GM23338 (cell line): ENCODE data around the gene CRYBG3. TPM values are rescaled to one million over a fixed set of nuclear protein-coding genes. Genes with fewer than 3 reads are reported as not detected.

ENCODE experiments used
- ATAC-seq: fragments of 200-7000 bp; cut with Tn5 transposase; 3 replicates; pipeline ENCODE4 v1.9.1; 2020
- DNase-seq: peaks from one replicate; pipeline ENCODE4 v3.0.0-alpha.2; 2015; ENCODE audit warnings: low spot score
- H2AFZ ChIP-seq: fragments of 200-600 bp; sonication (generic); 2 replicates; pipeline ENCODE4 v1.8.0; 2016; ENCODE audit warnings: antibody characterized with exemption, mild to moderate bottlenecking, moderate library complexity
- H3F3A ChIP-seq: fragments of 200-600 bp; sonication (generic); replicated peaks from 2 replicates; pipeline ENCODE4 v1.8.0; 2017; ENCODE audit warnings: antibody characterized with exemption, mixed run types, low read depth
- H3K27ac ChIP-seq: fragments of 200-600 bp; sonication (generic); 2 replicates; pipeline ENCODE4 v1.6.1; 2016; ENCODE audit warnings: low read depth
- H3K27me3 ChIP-seq: fragments of 200-600 bp; sonication (generic); 2 replicates; pipeline ENCODE4 v1.8.0; 2016; ENCODE audit warnings: mild to moderate bottlenecking, mixed run types, moderate library complexity; ENCODE audit not compliant: insufficient read depth
- H3K36me3 ChIP-seq: fragments of 200-600 bp; sonication (generic); 2 replicates; pipeline ENCODE4 v1.8.0; 2016; ENCODE audit warnings: mild to moderate bottlenecking; ENCODE audit not compliant: insufficient read depth
- H3K4me1 ChIP-seq: fragments of 200-600 bp; sonication (generic); 2 replicates; pipeline ENCODE4 v1.8.0; 2016; ENCODE audit warnings: mild to moderate bottlenecking, moderate library complexity; ENCODE audit not compliant: insufficient read depth
- H3K4me2 ChIP-seq: fragments of 200-600 bp; sonication (generic); 2 replicates; pipeline ENCODE4 v1.7.1; 2017; ENCODE audit warnings: mixed run types
- H3K4me3 ChIP-seq: fragments of 200-600 bp; sonication (generic); 2 replicates; pipeline ENCODE4 v1.6.1; 2016; ENCODE audit warnings: mixed run types
- H3K79me2 ChIP-seq: fragments of 200-600 bp; sonication (generic); replicated peaks from 2 replicates; pipeline ENCODE4 v1.8.0; 2017; ENCODE audit warnings: mild to moderate bottlenecking; ENCODE audit not compliant: insufficient read depth
- H3K9me2 ChIP-seq: fragments of 200-600 bp; sonication (generic); 2 replicates; pipeline ENCODE4 v1.8.0; 2017; ENCODE audit not compliant: insufficient read depth
- H4K20me1 ChIP-seq: fragments of 200-600 bp; sonication (generic); replicated peaks from 2 replicates; pipeline ENCODE4 v1.8.0; 2017; ENCODE audit warnings: mild to moderate bottlenecking; ENCODE audit not compliant: insufficient read depth
- H3K27ac Mint-ChIP-seq: 2 replicates; pipeline ENCODE4 v1.8.0; 2020; ENCODE audit warnings: inconsistent platforms, mild to moderate bottlenecking, moderate library complexity, mixed read lengths
- H3K27me3 Mint-ChIP-seq: 3 replicates; pipeline ENCODE4 v1.8.0; 2022; ENCODE audit warnings: low read depth, mild to moderate bottlenecking, moderate library complexity, mixed read lengths, inconsistent platforms; ENCODE audit not compliant: insufficient read depth, poor library complexity
- H3K36me3 Mint-ChIP-seq: 3 replicates; pipeline ENCODE4 v1.8.0; 2021; ENCODE audit warnings: low read depth, mild to moderate bottlenecking, inconsistent platforms, moderate library complexity, mixed read lengths
- H3K4me1 Mint-ChIP-seq: 3 replicates; pipeline ENCODE4 v1.8.0; 2020; ENCODE audit warnings: mild to moderate bottlenecking, inconsistent platforms, mixed read lengths
- H3K4me3 Mint-ChIP-seq: 3 replicates; pipeline ENCODE4 v1.8.0; 2021; ENCODE audit warnings: moderate library complexity, mild to moderate bottlenecking, inconsistent platforms, mixed read lengths
- H3K9me3 Mint-ChIP-seq: 3 replicates; pipeline ENCODE4 v1.8.0; 2020; ENCODE audit warnings: moderate library complexity, mild to moderate bottlenecking, inconsistent platforms, mixed read lengths
- NANOG ChIP-seq: IDR thresholded peaks from 2 replicates; pipeline ENCODE4 v1.6.1; 2016; ENCODE audit warnings: antibody characterized with exemption, borderline replicate concordance
- STAT1 ChIP-seq: IDR thresholded peaks from one replicate; pipeline ENCODE4 v1.6.1; 2016; ENCODE audit warnings: antibody characterized with exemption; ENCODE audit not compliant: unreplicated experiment
- ZNF331 ChIP-seq: fragments of 250-450 bp; sonication (Bioruptor Pico); IDR thresholded peaks from 2 replicates; pipeline ENCODE4 v1.5.0; 2020; ENCODE audit warnings: low read depth, mild to moderate bottlenecking, moderate library complexity
- polyA plus RNA-seq: library from polyadenylated mRNA; unstranded; fragments of >200 nt; fragmentation: Nextera tagmentation; extraction: Ambion mirVana; gene quantifications from 2 replicates; pipeline ENCODE4 v1.2.1, GENCODE V29; 2016
- total RNA-seq: library from RNA; depleted of rRNA; stranded (reverse); fragments of >200 nt; shearing (Covaris generic); gene quantifications from 2 replicates; pipeline ENCODE4 v1.2.3, GENCODE V29; 2014
- TF ChIP-seq, protein P1 (sequence below), 2 experiments: fragments of 200-600 bp in 1 of 2; sonication (generic) in 1 of 2; conservative IDR thresholded peaks; 2 replicates each; pipeline versions ENCODE4 v1.5.1 to v1.6.1; 2016 to 2017; ENCODE audit warnings: antibody characterized with exemption in 2 of 2, low read depth in 2 of 2, mild to moderate bottlenecking in 2 of 2, moderate library complexity in 1 of 2
- TF ChIP-seq, protein P2 (sequence below): fragments of 250-450 bp; sonication (Bioruptor Pico); IDR thresholded peaks from 2 replicates; pipeline ENCODE4 v1.5.0; 2020; ENCODE audit warnings: mild to moderate bottlenecking, moderate library complexity

CRYBG3 gene
- total and polyA plus RNA-seq, 2 experiments from 2014 or later: 2.3 to 8.9 TPM

DNA sequence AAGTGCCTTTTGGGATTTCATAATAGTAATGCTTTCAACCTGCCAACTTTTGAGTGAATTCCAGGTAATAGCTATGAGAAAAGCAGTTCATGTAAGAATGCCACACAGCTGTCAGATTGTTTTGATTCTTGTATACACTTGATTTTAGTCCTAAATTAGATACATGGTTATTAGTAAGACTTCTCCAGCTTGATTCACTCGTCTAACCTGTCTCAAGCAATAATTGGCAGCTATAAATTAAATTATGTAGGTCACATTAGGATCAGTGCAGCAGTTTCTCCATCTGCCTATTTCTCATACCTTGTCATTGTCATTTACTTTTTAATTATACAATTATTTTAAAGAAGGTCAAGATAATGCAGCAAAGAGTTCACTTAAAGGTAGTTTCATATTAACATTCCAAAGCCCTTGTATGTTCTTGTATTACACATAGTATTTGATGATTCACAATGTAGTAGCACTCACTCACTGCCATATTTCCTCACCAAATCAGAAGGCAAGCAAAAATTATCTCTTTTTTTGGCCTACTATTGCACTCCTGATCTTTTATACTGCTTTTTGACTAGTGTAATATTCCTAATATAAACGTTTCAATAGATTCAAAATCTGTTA, 10.9 kb upstream of the CRYBG3 start:
- Histone ChIP-seq H3K36me3 (no peaks in the 10 kb centered on the region), H3K27me3 (no peaks in the 10 kb centered on the region), H3F3A (no peaks in the 10 kb centered on the region), H3K9me2 (no peaks in the 10 kb centered on the region), H3K4me1 (no peaks in the 10 kb centered on the region), H4K20me1 (no peaks in the 10 kb centered on the region), H3K27ac (no peak overlapping the region), H3K4me2 (no peak overlapping the region), H3K79me2 (no peaks in the 10 kb centered on the region), H3K4me3 (no peak overlapping the region), H2AFZ (no peak overlapping the region)
- H3K27me3 Mint-ChIP-seq: peaks cover 2% of the 10 kb centered on the region
- H3K27ac Mint-ChIP-seq: no peak overlapping the region
- no peak overlapping the region for H3K4me3 Mint-ChIP-seq
- no peaks in the 10 kb centered on the region for H3K36me3 Mint-ChIP-seq
- DNase-seq (no peak), ATAC-seq (no peak)
- H3K4me1 Mint-ChIP-seq: no peaks in the 10 kb centered on the region
- TF ChIP-seq STAT1 (no peak), NANOG (no peak), ZNF331 (CRISPR knock-in tag) (no peak)
- TF ChIP-seq, protein P1, sequence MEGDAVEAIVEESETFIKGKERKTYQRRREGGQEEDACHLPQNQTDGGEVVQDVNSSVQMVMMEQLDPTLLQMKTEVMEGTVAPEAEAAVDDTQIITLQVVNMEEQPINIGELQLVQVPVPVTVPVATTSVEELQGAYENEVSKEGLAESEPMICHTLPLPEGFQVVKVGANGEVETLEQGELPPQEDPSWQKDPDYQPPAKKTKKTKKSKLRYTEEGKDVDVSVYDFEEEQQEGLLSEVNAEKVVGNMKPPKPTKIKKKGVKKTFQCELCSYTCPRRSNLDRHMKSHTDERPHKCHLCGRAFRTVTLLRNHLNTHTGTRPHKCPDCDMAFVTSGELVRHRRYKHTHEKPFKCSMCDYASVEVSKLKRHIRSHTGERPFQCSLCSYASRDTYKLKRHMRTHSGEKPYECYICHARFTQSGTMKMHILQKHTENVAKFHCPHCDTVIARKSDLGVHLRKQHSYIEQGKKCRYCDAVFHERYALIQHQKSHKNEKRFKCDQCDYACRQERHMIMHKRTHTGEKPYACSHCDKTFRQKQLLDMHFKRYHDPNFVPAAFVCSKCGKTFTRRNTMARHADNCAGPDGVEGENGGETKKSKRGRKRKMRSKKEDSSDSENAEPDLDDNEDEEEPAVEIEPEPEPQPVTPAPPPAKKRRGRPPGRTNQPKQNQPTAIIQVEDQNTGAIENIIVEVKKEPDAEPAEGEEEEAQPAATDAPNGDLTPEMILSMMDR (conservative IDR thresholded peaks at IDR 0.05; ENCODE audit: low read depth in 2 of 2): no peak
- TF ChIP-seq, protein P2, sequence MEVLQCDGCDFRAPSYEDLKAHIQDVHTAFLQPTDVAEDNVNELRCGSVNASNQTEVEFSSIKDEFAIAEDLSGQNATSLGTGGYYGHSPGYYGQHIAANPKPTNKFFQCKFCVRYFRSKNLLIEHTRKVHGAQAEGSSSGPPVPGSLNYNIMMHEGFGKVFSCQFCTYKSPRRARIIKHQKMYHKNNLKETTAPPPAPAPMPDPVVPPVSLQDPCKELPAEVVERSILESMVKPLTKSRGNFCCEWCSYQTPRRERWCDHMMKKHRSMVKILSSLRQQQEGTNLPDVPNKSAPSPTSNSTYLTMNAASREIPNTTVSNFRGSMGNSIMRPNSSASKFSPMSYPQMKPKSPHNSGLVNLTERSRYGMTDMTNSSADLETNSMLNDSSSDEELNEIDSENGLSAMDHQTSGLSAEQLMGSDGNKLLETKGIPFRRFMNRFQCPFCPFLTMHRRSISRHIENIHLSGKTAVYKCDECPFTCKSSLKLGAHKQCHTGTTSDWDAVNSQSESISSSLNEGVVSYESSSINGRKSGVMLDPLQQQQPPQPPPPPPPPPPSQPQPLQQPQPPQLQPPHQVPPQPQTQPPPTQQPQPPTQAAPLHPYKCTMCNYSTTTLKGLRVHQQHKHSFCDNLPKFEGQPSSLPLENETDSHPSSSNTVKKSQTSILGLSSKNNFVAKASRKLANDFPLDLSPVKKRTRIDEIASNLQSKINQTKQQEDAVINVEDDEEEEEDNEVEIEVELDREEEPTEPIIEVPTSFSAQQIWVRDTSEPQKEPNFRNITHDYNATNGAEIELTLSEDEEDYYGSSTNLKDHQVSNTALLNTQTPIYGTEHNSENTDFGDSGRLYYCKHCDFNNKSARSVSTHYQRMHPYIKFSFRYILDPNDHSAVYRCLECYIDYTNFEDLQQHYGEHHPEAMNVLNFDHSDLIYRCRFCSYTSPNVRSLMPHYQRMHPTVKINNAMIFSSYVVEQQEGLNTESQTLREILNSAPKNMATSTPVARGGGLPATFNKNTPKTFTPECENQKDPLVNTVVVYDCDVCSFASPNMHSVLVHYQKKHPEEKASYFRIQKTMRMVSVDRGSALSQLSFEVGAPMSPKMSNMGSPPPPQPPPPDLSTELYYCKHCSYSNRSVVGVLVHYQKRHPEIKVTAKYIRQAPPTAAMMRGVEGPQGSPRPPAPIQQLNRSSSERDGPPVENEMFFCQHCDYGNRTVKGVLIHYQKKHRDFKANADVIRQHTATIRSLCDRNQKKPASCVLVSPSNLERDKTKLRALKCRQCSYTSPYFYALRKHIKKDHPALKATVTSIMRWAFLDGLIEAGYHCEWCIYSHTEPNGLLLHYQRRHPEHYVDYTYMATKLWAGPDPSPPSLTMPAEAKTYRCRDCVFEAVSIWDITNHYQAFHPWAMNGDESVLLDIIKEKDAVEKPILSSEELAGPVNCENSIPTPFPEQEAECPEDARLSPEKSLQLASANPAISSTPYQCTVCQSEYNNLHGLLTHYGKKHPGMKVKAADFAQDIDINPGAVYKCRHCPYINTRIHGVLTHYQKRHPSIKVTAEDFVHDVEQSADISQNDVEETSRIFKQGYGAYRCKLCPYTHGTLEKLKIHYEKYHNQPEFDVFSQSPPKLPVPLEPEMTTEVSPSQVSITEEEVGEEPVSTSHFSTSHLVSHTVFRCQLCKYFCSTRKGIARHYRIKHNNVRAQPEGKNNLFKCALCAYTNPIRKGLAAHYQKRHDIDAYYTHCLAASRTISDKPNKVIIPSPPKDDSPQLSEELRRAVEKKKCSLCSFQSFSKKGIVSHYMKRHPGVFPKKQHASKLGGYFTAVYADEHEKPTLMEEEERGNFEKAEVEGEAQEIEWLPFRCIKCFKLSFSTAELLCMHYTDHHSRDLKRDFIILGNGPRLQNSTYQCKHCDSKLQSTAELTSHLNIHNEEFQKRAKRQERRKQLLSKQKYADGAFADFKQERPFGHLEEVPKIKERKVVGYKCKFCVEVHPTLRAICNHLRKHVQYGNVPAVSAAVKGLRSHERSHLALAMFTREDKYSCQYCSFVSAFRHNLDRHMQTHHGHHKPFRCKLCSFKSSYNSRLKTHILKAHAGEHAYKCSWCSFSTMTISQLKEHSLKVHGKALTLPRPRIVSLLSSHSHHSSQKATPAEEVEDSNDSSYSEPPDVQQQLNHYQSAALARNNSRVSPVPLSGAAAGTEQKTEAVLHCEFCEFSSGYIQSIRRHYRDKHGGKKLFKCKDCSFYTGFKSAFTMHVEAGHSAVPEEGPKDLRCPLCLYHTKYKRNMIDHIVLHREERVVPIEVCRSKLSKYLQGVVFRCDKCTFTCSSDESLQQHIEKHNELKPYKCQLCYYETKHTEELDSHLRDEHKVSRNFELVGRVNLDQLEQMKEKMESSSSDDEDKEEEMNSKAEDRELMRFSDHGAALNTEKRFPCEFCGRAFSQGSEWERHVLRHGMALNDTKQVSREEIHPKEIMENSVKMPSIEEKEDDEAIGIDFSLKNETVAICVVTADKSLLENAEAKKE: no peak
- H3K9me3 Mint-ChIP-seq: no peaks in the 10 kb centered on the region
